GM12874 (cell line): ENCODE data around the gene GINS1.

Experiments
- TF ChIP-seq, protein P1 (sequence below): IDR thresholded peaks from 2 replicates; pipeline ENCODE4 v1.5.1; 2011; ENCODE audit warnings: low read depth, mild to moderate bottlenecking, control low read depth, low read length, moderate library complexity; ENCODE audit not compliant: insufficient read depth

Gene GINS1

GRCh38 chr20:25439328-25439727 lies 31.9 kb downstream of the GINS1 start:
- TF ChIP-seq, protein P1, sequence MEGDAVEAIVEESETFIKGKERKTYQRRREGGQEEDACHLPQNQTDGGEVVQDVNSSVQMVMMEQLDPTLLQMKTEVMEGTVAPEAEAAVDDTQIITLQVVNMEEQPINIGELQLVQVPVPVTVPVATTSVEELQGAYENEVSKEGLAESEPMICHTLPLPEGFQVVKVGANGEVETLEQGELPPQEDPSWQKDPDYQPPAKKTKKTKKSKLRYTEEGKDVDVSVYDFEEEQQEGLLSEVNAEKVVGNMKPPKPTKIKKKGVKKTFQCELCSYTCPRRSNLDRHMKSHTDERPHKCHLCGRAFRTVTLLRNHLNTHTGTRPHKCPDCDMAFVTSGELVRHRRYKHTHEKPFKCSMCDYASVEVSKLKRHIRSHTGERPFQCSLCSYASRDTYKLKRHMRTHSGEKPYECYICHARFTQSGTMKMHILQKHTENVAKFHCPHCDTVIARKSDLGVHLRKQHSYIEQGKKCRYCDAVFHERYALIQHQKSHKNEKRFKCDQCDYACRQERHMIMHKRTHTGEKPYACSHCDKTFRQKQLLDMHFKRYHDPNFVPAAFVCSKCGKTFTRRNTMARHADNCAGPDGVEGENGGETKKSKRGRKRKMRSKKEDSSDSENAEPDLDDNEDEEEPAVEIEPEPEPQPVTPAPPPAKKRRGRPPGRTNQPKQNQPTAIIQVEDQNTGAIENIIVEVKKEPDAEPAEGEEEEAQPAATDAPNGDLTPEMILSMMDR: no peak

GRCh38 chr20:25444556-25444955 lies 37.1 kb downstream of the GINS1 start:
- TF ChIP-seq, protein P1: no peak

- TF ChIP-seq, protein P1: no peak
Measured at GRCh38 chr20:25447671-25448070, 40.2 kb downstream of the GINS1 start.

DNA sequence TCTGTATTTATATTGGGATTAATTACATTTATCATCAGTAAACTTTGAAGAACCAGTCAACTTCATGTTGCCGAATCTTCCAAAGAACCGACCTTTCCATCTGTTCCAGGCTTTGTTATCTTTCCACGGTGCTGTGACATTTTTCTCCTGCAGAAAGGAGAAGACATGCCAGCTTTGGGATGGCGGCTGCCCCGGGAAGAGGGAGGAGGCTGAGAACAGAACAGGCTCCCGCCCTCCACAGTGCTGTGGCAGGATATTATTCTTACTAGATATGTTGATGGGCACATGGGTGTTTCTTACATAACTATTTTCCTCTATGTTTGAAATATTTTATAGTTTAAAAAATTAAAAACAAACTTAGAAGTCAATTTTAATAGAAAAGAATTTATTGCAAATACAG lies 44.9 kb downstream of the GINS1 start:
- TF ChIP-seq, protein P1: no peak

DNA sequence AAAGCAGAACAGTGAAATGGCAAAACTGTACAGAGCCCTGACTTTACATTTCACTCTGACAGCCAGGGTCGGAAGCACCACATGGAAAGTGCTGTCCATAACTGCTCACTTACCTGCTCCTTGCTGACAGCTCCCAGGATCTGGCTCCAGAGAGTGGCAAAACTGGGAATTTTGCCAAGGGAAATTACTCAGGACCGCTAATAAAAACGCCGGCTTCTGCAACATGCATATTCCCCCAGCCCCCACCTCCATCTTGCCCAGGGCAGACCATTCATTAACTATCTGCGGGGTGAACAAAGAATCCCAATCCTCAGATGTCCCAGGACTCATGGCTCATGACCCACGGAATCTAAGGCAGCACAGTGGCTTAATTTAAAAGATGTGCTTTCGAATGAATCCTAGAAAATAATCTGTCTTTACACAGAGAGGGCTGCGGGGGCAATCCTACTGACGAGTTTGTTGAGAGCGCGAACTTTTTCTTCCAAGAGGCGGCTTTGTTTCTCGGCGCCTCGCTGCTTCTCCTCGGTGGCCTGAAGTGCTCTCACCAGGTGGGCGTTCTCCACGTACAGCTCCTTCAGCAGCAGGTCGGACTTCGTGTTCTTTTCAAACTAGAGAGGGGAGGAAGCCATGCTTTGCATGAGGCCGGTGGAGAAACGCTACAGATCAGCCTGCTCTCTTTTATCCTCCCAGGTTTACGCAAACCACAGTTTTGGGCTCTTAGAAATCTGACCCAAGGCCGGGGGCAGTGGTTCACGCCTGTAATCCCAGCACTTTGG lies 45.8 kb downstream of the GINS1 start:
- TF ChIP-seq, protein P1: no peak

- TF ChIP-seq, protein P1: no peak
Measured at GRCh38 chr20:25454153-25454900, 46.9 kb downstream of the GINS1 start.

GRCh38 chr20:25457886-25458680 lies 50.6 kb downstream of the GINS1 start:
- TF ChIP-seq, protein P1: no peak
